SJCRH30 (cell line): ENCODE results near the gene SPACA6. TPM values are rescaled to one million over a fixed set of nuclear protein-coding genes. Genes with fewer than 3 reads are reported as not detected.

Experiments used
- DNase-seq, 2 experiments: peaks; one replicate each; pipeline ENCODE4 v3.0.0-alpha.2; 2015 to 2020
- H3K27ac ChIP-seq: fragments of 250-450 bp; sonication (Bioruptor Pico); 2 replicates; pipeline ENCODE4 v1.5.1; 2020; ENCODE audit warnings: mild to moderate bottlenecking, moderate library complexity
- H3K27me3 ChIP-seq: fragments of 250-450 bp; sonication (Bioruptor Pico); 2 replicates; pipeline ENCODE4 v1.5.1; 2020; ENCODE audit warnings: mild to moderate bottlenecking, moderate library complexity
- H3K36me3 ChIP-seq: fragments of 250-450 bp; sonication (Bioruptor Pico); 2 replicates; pipeline ENCODE4 v1.5.1; 2020; ENCODE audit warnings: mild to moderate bottlenecking, moderate library complexity
- H3K4me1 ChIP-seq: fragments of 250-450 bp; sonication (Bioruptor Pico); 2 replicates; pipeline ENCODE4 v1.5.1; 2020; ENCODE audit warnings: mild to moderate bottlenecking, moderate library complexity
- H3K4me3 ChIP-seq: fragments of 250-450 bp; sonication (Bioruptor Pico); 2 replicates; pipeline ENCODE4 v1.5.1; 2020; ENCODE audit warnings: mild to moderate bottlenecking, moderate library complexity
- H3K9me3 ChIP-seq: fragments of 250-450 bp; sonication (Bioruptor Pico); replicated peaks from 2 replicates; pipeline ENCODE4 v1.5.1; 2020; ENCODE audit warnings: mild to moderate bottlenecking, moderate library complexity
- total RNA-seq: library from RNA; depleted of rRNA; stranded (reverse); fragments of >200 nt; shearing (Covaris generic); gene quantifications from 2 replicates; pipeline ENCODE4 v1.2.3, GENCODE V29; 2014

The SPACA6 gene
- total RNA-seq, 1 experiment from 2014 or later: 10.9 TPM

DNA sequence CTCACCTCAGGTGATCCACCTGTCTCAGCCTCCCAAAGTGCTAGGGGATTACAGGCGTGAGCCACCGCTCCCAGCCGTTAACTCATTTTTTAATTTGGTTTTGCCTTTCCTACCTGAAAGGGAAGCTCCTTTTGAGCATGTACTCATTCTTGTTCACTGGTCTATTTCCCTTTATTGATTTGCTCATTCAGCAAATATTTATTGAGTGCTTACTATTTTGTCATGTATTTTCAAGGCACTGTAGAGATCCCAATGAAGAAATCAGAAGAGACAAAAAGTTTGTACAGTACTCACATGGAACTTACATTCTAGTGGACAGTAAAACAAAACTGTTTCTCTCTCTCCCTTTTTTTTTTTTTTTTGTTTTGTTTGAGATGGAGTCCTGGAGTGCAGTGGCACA lies 13.8 kb downstream of the SPACA6 start:
- DNase-seq: no peak
- no peaks in the 10 kb centered on the region for H3K9me3 ChIP-seq
- H3K4me1 ChIP-seq: peaks cover 22% of the 10 kb centered on the region
- peaks cover 16% of the 10 kb centered on the region for H3K36me3 ChIP-seq
- H3K27ac ChIP-seq: no peak overlapping the region
- H3K27me3 ChIP-seq: no peaks in the 10 kb centered on the region
- H3K4me3 ChIP-seq: no peak overlapping the region

- Histone ChIP-seq H3K4me1 (peaks cover 22% of the 10 kb centered on the region), H3K27me3 (no peaks in the 10 kb centered on the region), H3K27ac (no peak overlapping the region), H3K36me3 (peaks cover 16% of the 10 kb centered on the region), H3K9me3 (no peaks in the 10 kb centered on the region), H3K4me3 (no peak overlapping the region)
- DNase-seq: no peak
Measured at GRCh38 chr19:51708811-51709210, 15.7 kb downstream of the SPACA6 start.

GRCh38 chr19:51709575-51709974 lies 16.4 kb downstream of the SPACA6 start:
- Histone ChIP-seq H3K27ac (no peak overlapping the region), H3K36me3 (peaks cover 16% of the 10 kb centered on the region), H3K27me3 (no peaks in the 10 kb centered on the region), H3K9me3 (no peaks in the 10 kb centered on the region), H3K4me3 (no peak overlapping the region), H3K4me1 (peaks cover 22% of the 10 kb centered on the region)
- DNase-seq: no peak

DNA sequence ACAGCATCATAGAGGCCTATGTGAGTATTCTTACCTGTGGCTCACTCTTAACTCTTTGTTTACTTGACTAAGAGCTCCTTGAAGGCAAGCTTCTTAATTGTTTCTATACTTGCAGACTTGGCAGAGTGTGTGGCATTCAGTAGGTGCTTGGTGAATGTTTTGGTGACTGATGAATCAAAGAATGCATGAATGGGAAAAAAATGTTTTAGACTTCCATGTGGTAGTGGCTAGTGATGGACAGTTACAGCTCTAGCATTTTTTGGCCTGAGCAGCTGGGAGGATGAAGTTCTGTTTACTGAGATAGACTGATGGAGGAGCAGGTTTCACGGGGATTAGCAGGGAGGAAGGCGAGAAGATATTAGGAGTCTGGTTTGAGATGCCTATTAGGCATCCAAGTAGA lies 17.0 kb downstream of the SPACA6 start:
- H3K4me1 ChIP-seq: peaks cover 22% of the 10 kb centered on the region
- H3K36me3 ChIP-seq: peaks cover 13% of the 10 kb centered on the region
- peak; percentile 39 to 57 for DNase-seq
- H3K27me3 ChIP-seq: no peaks in the 10 kb centered on the region
- H3K9me3 ChIP-seq: no peaks in the 10 kb centered on the region
- H3K27ac ChIP-seq: peak overlapping the region; percentile 10; the same call in 1 of the 2 replicates
- H3K4me3 ChIP-seq: no peak overlapping the region

- H3K9me3 ChIP-seq: no peaks in the 10 kb centered on the region
- H3K27me3 ChIP-seq: no peaks in the 10 kb centered on the region
- peaks cover 3% of the 10 kb centered on the region; the same call in 1 of the 2 replicates for H3K36me3 ChIP-seq
- H3K4me1 ChIP-seq: peaks cover 22% of the 10 kb centered on the region
- no peak for DNase-seq
- H3K27ac ChIP-seq: no peak overlapping the region
- H3K4me3 ChIP-seq: no peak overlapping the region
Measured at GRCh38 chr19:51711702-51712101, 18.6 kb downstream of the SPACA6 start.

DNA sequence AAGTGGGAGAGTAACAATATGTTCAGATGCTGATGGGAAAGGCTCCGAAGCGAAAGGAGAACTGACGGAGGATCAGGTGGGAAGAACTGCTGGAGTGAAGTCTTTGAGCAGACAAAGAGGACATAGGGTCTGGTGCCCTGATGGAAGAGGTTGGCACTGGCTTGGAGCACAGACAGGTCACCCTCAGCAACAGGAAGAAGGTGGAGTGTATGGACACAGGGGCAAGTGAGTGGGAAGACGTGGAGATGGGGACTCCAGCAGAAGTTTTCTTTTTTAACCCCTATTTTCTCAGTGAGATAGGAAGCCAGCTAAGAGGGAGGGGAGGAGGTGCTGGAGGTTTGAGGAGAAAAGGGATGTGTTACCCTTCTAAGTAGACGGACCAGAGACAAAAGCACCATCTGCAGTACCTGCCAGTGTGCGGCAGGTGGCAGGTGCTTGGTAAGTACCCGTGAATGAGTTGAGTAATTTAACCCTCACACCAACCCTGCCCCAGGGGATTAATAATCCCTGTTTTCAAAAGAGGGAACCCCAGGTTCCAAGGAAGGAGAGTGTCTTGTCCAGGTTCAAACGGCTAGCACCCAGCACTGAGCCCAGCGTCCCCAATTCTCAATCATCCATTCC lies 19.4 kb downstream of the SPACA6 start:
- Histone ChIP-seq H3K4me3 (no peak overlapping the region), H3K27ac (no peak overlapping the region), H3K36me3 (no peaks in the 10 kb centered on the region), H3K9me3 (no peaks in the 10 kb centered on the region), H3K4me1 (peaks cover 22% of the 10 kb centered on the region), H3K27me3 (no peaks in the 10 kb centered on the region)
- no peak for DNase-seq

GRCh38 chr19:51713319-51714285 lies 20.5 kb downstream of the SPACA6 start:
- DNase-seq: no peak
- Histone ChIP-seq H3K27me3 (no peaks in the 10 kb centered on the region), H3K36me3 (no peaks in the 10 kb centered on the region), H3K9me3 (no peaks in the 10 kb centered on the region), H3K27ac (no peak overlapping the region), H3K4me3 (no peak overlapping the region), H3K4me1 (peaks cover 16% of the 10 kb centered on the region)

- H3K27ac ChIP-seq: no peak overlapping the region
- no peak for DNase-seq
- H3K27me3 ChIP-seq: no peaks in the 10 kb centered on the region
- H3K9me3 ChIP-seq: no peaks in the 10 kb centered on the region
- peaks cover 13% of the 10 kb centered on the region for H3K4me1 ChIP-seq
- no peak overlapping the region for H3K4me3 ChIP-seq
- no peaks in the 10 kb centered on the region for H3K36me3 ChIP-seq
Measured at GRCh38 chr19:51714848-51715247, 21.7 kb downstream of the SPACA6 start.

- no peak for DNase-seq
Measured at GRCh38 chr19:51715850-51716249, 22.7 kb downstream of the SPACA6 start.

DNA sequence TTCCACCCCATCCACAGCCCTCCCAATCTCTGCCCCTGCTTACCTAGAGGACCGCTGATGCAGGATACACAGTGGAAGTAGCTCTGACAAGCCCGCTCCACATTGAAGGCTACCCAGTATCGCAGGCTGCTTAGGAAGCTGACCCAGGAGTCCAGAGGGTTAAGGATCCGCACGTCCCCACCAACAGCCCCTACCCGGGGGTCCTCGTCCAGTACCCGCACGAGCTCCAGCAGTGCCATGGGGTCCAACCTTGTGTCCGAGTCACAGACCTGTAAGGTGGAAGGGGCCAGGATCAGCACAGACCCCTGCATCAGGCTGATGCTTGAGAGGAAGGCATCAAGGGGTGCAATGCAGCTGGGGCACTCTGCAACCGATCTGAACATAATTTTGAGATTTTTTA lies 23.8 kb downstream of the SPACA6 start:
- H3K36me3 ChIP-seq: no peaks in the 10 kb centered on the region
- no peaks in the 10 kb centered on the region for H3K9me3 ChIP-seq
- DNase-seq: no peak
- H3K27me3 ChIP-seq: no peaks in the 10 kb centered on the region
- no peaks in the 10 kb centered on the region for H3K4me1 ChIP-seq
- H3K4me3 ChIP-seq: no peak overlapping the region
- no peak overlapping the region for H3K27ac ChIP-seq

More at GRCh38 chr19:51715850-51716249, 22.7 kb downstream of the SPACA6 start:
- Histone ChIP-seq H3K9me3 (no peaks in the 10 kb centered on the region), H3K36me3 (no peaks in the 10 kb centered on the region), H3K4me3 (no peak overlapping the region), H3K4me1 (peaks cover 3% of the 10 kb centered on the region), H3K27ac (no peak overlapping the region), H3K27me3 (no peaks in the 10 kb centered on the region)

DNA sequence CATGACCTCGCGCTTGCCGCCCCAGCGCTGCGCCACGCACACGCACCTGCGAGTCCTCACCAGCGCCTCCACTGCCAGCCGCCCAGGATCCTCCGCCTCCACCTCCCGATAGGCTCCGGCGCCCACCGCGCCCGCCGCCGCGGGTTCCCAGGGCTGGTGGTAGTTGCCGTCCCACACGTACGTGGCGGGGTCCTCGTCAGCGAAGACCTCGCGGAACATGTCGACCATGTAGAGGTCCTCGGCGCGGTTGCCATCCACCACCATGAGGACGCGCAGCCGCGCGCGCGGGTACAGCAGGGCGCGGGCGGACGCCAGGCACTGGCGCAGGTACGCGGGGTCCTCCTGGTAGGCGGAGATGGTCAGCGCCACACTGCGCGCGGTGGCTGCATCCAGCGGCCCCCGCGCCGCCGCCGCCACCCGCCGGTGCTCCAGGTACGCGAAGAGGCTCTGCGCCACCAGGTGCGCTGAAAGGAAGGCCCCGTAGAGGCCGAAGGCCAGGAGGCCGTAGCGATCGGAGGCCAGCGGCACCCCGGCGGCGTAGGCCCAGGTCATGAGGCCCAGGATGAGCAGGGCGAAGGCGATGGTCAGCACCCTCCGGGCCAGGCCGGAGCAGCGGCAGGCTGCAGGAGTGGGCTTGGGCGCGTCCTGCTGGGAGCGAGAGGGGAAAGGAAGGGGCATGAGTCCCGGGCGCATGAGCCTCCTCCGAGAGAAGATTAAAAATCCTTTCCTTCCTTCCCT lies 26.3 kb downstream of the SPACA6 start:
- Histone ChIP-seq H3K27ac (no peak overlapping the region), H3K27me3 (no peaks in the 10 kb centered on the region), H3K4me1 (no peaks in the 10 kb centered on the region), H3K36me3 (no peaks in the 10 kb centered on the region), H3K4me3 (no peak overlapping the region), H3K9me3 (no peaks in the 10 kb centered on the region)
- DNase-seq: no peak

- no peak for DNase-seq
- Histone ChIP-seq H3K27me3 (no peaks in the 10 kb centered on the region), H3K36me3 (no peaks in the 10 kb centered on the region)
Measured at GRCh38 chr19:51721905-51722304, 28.8 kb downstream of the SPACA6 start.

DNA sequence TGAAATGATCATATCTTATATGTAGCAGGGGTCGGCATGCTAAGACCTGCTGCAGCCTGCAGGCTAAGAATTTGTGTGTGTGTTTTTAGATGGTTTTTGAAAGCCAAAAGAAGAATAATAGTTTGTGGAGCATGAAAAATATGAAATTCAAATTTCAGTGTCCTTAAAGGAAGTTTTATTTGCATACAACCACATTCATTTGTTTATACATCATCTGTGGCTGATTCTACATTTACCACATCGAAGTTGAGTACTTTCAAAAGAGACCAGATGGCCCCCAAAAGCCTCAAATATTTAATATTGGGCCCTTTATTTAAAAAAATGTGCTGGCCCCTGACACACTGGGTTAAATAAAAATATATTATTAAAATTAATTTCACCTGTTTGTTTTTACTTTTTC lies 29.4 kb downstream of the SPACA6 start:
- Histone ChIP-seq H3K27ac (no peak overlapping the region), H3K4me1 (no peaks in the 10 kb centered on the region; the same call in 1 of the 2 replicates), H3K4me3 (no peak overlapping the region), H3K36me3 (no peaks in the 10 kb centered on the region), H3K9me3 (no peaks in the 10 kb centered on the region), H3K27me3 (no peaks in the 10 kb centered on the region)
- no peak for DNase-seq

More at GRCh38 chr19:51721905-51722304, 28.8 kb downstream of the SPACA6 start:
- Histone ChIP-seq H3K9me3 (no peaks in the 10 kb centered on the region), H3K27ac (no peak overlapping the region), H3K4me3 (no peak overlapping the region), H3K4me1 (no peaks in the 10 kb centered on the region)

DNA sequence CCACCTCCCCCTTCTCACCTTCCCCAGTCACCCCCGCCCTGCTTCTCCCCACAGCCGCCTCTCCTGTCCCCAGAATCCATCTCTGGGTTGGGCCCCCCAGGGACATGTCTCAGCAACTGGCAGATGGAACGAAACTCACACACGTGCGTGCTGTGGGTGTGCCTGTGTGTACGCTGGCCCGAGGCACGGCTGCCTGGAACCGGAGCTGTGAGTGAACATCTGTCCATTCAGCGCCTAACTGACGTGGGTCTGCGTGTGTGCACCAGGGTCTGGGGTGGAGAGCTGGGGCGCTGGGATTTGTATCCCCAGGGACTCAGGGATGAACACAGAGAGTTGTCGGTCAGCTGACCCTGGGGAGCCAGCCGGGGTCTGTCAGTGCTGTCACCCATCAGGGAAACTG lies 31.4 kb downstream of the SPACA6 start:
- Histone ChIP-seq H3K27me3 (no peaks in the 10 kb centered on the region), H3K9me3 (no peaks in the 10 kb centered on the region), H3K4me1 (no peaks in the 10 kb centered on the region; the same call in 1 of the 2 replicates), H3K36me3 (no peaks in the 10 kb centered on the region), H3K4me3 (no peak overlapping the region), H3K27ac (no peak overlapping the region)
- DNase-seq: no peak

DNA sequence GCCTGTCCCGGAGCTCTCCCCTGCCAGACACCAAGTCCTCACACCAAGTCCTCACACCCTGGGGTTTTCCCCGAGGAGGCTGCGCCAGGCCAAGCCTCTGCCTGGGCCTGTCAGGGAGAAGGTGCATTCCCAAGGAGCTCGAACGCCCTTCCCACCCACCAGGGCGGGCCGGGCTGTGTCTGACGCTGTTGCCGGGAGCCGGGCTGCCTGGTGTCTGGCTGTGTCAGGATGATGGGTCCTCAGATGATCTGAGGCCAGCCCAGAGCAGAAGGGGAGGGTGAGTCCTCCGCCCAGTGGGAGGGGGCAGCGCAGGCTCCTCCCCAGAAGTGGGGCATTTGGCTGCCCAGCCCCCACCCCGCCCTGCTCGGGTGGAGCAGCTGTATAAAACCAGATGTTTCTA lies 32.9 kb downstream of the SPACA6 start:
- Histone ChIP-seq H3K4me3 (no peak overlapping the region), H3K9me3 (no peaks in the 10 kb centered on the region), H3K27ac (no peak overlapping the region), H3K36me3 (no peaks in the 10 kb centered on the region), H3K4me1 (no peaks in the 10 kb centered on the region; the same call in 1 of the 2 replicates), H3K27me3 (no peaks in the 10 kb centered on the region)
- no peak for DNase-seq
